ENCODE data around the gene PXMP4.

Gene PXMP4

GRCh38 chr20:33681288-33681687, 38.8 kb downstream of the PXMP4 start:
- DNase-seq = no peak

DNA sequence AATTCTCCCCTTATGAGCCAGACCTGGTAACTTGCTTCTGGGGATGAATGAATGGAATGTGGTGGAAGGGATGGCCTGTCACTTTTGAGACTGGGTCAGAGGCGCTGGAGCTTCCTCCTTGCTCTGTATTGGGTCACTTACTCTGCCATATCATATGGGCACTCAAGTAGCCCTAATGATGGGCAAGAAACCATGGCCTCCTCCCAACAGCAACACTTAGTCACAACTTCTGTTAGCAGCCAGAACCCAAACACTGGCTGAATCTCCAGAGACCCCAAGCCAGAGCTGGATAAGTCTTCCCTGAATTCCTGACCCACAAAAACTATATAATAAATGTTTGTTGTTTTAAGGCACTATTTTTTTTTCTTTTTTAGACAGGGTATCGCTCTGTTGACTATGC, 39.4 kb downstream of the PXMP4 start:
- DNase-seq = no peak

- DNase-seq = no peak
These were observed 40.2 kb downstream of the PXMP4 start for GRCh38 chr20:33679758-33680485.

GRCh38 chr20:33677991-33678702, 42.0 kb downstream of the PXMP4 start:
- no peak for DNase-seq

GRCh38 chr20:33676652-33677645, 43.2 kb downstream of the PXMP4 start:
- DNase-seq = no peak

DNA sequence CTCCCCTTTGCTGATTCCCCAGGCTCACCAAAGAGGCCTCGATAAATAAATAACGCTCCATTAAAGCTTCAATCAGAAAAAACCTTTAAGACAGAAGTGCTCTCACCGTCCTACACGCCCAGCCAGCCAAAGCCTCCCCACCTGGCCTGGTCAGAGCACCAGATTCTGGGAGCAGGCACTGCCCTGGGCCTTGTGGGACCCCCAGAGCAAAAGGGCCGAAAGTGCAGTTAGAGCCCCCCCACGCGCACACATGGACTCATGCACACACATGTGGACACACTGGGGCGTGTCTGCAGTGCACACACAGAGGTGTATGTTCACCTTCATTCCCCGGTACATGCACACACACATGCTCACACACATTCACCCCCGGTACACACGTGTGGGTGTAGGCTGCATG, 44.0 kb downstream of the PXMP4 start:
- DNase-seq = no peak

- no peak for DNase-seq
These were observed 44.8 kb downstream of the PXMP4 start for GRCh38 chr20:33675136-33675959.

- peak; percentile 69 for DNase-seq
These were observed 45.6 kb downstream of the PXMP4 start, which contains the start of gene NECAB3 for GRCh38 chr20:33674294-33675135. NECAB3 (minus strand) TSS chr20:33674428; CDS start chr20:33674352, 76 bp downstream.

DNA sequence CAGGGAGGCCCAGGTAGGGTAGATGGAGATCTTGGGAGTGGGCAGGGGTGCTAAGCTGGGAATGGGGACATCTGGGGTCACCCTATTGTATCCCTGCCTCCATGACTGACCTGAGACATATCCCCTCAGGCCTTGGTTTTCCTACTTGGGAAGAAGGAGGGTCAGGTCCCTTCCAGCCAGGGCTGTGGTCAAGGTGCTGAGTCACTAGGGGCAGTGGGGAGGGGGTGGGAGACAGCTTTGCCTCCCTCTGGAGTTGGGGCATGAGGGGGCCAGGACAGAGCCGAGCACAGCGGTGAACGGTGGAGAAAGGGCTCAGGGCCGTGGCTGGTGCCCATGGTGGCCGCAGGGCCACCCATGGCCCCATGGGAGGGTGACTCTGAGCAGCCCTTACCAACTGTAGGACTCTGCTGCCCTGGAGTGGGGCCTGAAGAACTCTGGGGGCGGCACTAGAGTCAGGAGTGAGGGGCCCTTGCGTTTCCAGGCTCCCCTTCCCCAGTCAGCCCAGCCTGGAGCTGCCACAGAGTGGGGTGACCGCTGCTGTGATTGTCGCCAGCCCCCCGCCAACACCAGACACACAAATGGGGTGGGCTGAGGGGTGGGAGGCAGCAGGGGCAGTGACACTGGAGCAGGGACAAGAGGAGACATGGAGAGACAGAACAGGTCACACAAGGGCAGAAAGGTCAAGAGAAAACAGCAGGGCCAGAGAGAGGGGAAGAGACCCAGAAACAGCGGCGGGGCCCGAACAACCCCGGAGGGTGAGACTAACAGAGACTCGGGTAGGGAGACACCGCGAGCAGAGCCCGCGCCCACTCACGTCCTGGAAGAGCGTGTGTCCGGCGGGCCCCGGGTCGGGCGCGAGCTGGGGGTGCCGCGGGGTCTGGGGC, 46.5 kb downstream of the PXMP4 start:
- DNase-seq = no peak

DNA sequence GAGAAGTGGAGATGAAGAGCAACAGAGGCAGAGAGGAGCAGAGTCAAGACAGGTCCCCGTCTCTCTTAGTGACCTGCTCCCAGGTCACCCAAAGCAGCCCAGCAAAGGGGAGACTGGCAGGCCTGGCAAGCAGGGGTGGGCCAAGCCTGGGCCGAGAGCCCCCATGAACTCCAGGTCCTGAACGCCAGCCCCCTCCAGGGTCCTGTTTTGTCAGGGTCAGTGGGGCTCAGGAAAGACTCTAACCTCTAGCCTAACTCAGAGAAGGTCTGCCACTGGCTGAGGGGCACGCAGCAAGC, 47.0 kb downstream of the PXMP4 start:
- DNase-seq = no peak

DNA sequence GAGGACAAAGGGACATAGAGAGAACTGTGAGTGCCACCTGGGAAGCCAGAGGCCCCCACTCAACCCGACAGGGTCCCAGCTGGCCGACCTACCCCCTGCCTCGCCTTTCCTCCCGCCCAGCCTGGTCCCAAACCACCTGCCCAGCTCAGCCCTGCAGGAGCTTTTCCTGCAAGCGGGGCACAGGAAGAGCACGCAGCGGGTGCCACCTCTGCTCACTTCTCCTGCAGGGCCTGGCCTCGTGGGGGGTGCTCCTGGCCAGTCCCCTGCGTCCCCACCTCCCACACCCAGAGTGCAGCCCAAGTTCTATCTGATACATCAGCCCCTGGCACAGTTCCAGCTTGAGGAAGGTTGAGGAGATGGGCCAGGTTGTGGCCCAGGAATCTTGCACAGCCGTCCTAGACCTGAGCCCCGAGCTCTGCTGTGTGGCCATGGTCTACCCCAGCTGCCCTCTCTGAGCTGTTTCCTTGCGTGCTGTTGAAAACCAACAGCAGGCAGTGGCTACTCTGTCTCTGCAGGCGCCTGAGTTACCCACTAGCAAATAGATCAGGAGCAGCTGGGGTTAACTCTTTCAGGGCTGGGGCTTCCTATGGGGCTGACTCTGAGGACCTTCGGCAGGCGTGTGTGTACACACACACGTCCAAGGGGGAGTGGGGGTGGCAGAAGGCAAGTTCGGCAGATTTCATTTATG, 47.5 kb downstream of the PXMP4 start:
- peak; percentile 34 for DNase-seq

DNA sequence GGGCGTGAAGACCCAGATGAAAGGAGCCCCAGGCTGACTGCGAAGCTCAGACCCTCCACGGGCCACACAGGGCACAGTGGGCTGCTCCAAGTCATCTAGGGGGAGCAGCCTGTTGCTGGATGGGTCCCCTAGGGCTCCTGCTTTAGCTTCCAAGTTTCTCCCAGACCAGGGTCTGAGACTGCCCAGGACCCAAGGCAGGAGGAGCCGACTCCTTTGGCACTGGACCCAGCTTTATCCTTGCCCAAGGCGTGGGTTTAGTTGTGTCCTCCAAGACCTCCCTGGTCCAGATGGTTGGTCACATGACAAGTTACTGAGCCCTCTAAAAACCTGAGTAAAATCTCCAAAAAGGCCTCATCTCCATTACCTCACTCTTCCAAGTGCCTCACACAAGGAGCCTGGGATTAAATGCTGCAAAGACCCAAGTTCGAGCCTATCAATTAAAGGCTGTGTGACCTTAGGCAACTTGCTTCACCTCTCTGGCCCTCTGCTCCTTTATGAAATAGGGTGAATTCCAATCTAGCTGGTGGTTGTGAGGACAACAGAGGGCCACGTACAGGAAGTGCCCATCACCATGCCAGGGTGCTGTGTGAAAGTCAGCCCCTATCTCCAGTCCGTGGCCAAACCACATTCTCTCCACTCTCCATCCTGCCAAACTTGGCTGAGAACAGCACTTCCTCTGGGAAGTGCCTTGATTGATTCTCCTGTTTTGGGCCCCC, 48.4 kb downstream of the PXMP4 start:
- DNase-seq = no peak

DNA sequence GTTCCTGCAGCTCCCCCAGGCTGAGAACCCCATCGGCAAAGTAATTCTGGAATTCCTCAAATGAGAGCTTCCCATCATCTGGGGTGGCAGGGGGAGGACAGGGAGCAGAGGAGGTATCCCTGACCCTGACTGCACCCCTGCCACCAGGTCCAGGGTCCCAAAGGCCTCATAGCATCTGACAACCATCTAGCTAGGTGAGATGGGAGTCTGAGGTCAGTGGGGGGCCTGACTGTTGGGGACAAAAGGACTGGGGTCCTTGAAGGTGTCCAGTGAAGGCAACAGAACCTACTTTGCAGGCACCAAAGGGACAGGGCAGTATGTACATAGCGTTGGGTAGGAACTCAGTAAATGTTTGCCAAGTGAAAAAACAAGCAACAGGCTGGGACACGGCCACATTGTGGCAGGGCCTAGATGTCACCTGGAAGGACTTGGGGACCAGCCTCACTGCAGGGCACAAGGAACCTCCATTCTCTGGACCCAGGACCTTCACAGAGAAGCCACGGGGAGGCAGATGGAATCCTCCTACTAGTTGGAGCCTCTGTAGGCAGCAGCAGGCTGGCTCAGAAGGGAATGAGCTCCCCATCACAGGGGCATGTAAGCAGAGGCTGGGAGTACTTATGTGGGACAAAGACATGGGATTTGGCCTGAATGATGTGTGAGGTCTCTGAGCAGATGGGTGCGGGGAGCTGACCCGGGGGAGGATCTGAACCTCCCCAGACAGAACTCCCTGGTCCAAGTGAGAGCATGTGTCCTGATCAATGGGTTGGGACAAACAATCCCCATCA, 49.2 kb downstream of the PXMP4 start:
- no peak for DNase-seq

DNA sequence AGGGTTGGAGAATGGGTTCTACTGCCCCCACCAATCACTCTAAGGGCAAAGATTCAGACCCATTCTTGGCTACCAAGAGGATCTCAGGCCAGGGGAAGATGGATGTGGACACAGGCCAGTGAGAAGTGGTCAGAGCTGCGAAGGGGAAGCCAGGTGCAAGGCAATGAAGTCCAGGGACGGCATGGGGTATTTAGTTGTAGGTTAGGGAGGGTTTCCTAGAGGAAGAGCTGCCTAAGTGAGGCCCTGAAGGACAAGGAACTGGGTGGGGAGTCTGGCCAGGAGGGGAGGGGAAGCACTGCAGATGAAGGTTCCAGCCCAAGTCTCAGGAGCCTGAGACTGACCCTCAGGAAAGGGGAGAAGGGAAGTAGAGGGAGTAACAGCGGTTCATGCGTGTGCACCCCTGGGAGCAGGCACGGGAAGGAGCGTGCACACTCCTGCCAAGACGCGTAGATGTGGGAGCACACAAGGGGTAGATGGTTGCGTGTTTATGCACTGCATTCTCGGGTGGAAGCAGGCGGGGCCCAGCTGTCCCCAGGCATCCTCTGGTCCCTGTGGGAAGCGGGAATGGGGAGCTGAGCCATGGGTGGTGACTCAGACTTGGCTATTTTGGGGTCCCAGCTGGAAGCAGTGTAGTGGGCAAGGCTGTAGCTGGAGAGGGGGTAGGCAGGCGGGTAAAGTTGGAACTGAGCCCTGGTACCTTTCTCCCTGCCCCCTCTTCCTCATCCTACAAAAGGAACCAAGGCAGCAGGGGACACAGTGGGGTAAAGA, 50.1 kb downstream of the PXMP4 start:
- DNase-seq = no peak

GRCh38 chr20:33669224-33669623, 50.9 kb downstream of the PXMP4 start:
- DNase-seq = no peak

DNA sequence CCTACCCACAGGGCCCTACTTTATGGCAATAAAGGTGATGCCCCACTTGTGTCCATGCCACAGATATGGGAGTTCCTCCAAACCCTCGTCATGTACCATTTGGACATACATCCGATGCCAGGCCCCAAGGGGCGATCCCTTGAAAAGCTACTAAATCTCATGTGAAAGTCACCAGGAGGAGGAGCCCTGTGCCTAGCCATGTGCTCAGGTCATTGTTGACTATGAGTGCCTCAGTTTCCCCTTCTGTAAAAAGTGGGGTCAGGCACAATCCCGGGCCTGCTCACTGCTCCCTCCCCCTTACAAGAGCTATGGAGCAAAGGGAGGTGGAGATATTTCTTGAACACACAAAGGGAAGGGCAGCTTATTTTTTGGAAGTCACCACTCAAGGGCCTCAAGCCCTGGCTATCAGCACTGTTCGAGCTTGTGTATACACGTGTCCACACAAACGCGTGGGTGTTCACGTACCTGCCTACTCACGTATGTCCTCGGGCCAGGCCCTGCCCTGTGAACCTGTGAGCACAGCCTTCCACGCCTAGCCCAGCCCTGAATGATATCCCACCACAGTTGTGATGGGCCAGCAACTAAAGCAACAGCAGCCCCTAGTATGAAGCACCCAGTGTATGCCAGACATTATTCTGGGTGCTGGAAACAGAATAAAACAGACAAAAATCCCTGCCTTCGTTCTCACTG, 51.5 kb downstream of the PXMP4 start:
- no peak for DNase-seq
